Caco-2 (cell line): ENCODE results near the gene CPZ. TPM values are rescaled to one million over a fixed set of nuclear protein-coding genes. Genes with fewer than 3 reads are reported as not detected.

Experiments
- BruUV-seq: library from RNA; stranded (reverse); fragments of 400-500 nt; replicated peaks from 2 replicates; lab custom pipeline; 2021; lab: Mats Ljungman, UMichigan
- CTCF ChIA-PET: fragments of 300-600 bp; sonication (Branson Sonifier 250); formaldehyde crosslinking; loops from one replicate; lab custom pipeline; 2022; ENCODE audit warnings: antibody characterized with exemption; lab: Charles Lee
- POLR2A ChIA-PET: fragments of 300-600 bp; sonication (Branson Sonifier 250); formaldehyde crosslinking; loops from one replicate; lab custom pipeline; 2022; ENCODE audit warnings: antibody characterized with exemption; lab: Charles Lee
- DNase-seq, 2 experiments: peaks; one replicate each; pipeline versions ENCODE4 v3.0.0 to v3.0.0-alpha.2; 2020 to 2022
- H3K27me3 ChIP-seq: replicated peaks from 2 replicates; pipeline ENCODE4 v1.6.0; 2011; ENCODE audit warnings: low read length; ENCODE audit not compliant: control insufficient read depth, insufficient read depth
- H3K36me3 ChIP-seq: 2 replicates; pipeline ENCODE4 v1.5.1; 2011; ENCODE audit warnings: low read length; ENCODE audit not compliant: control insufficient read depth, insufficient read depth
- H3K4me1 ChIP-seq: fragments of 250-450 bp; sonication (Bioruptor Pico); 2 replicates; pipeline ENCODE4 v1.5.1; 2020; ENCODE audit warnings: mild to moderate bottlenecking
- H3K4me3 ChIP-seq: 2 replicates; pipeline ENCODE4 v1.5.1; 2011; ENCODE audit warnings: low read depth, mild to moderate bottlenecking, control low read depth, low read length
- H3K9me3 ChIP-seq: fragments of 250-450 bp; sonication (Bioruptor Pico); 2 replicates; pipeline ENCODE4 v1.5.1; 2020; ENCODE audit warnings: mild to moderate bottlenecking, moderate library complexity
- H3K27ac Mint-ChIP-seq: one replicate; pipeline ENCODE4 v1.8.0; 2022; ENCODE audit warnings: mixed read lengths; ENCODE audit not compliant: unreplicated experiment
- H3K27me3 Mint-ChIP-seq: one replicate; pipeline ENCODE4 v1.8.0; 2022; ENCODE audit warnings: mixed read lengths; ENCODE audit not compliant: insufficient read depth, unreplicated experiment
- H3K36me3 Mint-ChIP-seq: one replicate; pipeline ENCODE4 v1.8.0; 2022; ENCODE audit warnings: mild to moderate bottlenecking, mixed read lengths; ENCODE audit not compliant: insufficient read depth, unreplicated experiment
- H3K4me1 Mint-ChIP-seq: one replicate; pipeline ENCODE4 v1.8.0; 2022; ENCODE audit warnings: low read depth, mixed read lengths; ENCODE audit not compliant: unreplicated experiment
- H3K4me3 Mint-ChIP-seq: one replicate; pipeline ENCODE4 v1.8.0; 2022; ENCODE audit warnings: mild to moderate bottlenecking, moderate library complexity, mixed read lengths; ENCODE audit not compliant: unreplicated experiment
- H3K9me3 Mint-ChIP-seq: one replicate; pipeline ENCODE4 v1.8.0; 2022; ENCODE audit warnings: mixed read lengths; ENCODE audit not compliant: unreplicated experiment
- intact Hi-C: fragments of 100-400 bp; cut with micrococcal nuclease; formaldehyde crosslinking; loops from one replicate; pipeline ENCODE4 v1.10.0; 2022; ENCODE audit not compliant: unreplicated experiment
- total RNA-seq: library from RNA; stranded (reverse); gene quantifications from 2 replicates; pipeline ENCODE4 v1.2.3, GENCODE V29; 2022
- TF ChIP-seq, protein P1 (sequence below), 2 experiments: fragments of 200-600 bp in 1 of 2; IDR thresholded peaks; 1 replicate in 1 of 2; 2 replicates in 1 of 2; pipeline versions ENCODE4 v1.5.1 to v1.8.0; 2011 to 2022; ENCODE audit warnings: antibody characterized with exemption in 1 of 2, control low read depth in 1 of 2, inconsistent platforms in 1 of 2, low read depth in 1 of 2, low read length in 1 of 2, mild to moderate bottlenecking in 1 of 2, moderate library complexity in 1 of 2; ENCODE audit not compliant: insufficient read depth in 1 of 2, severe bottlenecking in 1 of 2, unreplicated experiment in 1 of 2

CPZ gene
- total RNA-seq, 1 experiment from 2014 or later = 7.7 TPM

DNA sequence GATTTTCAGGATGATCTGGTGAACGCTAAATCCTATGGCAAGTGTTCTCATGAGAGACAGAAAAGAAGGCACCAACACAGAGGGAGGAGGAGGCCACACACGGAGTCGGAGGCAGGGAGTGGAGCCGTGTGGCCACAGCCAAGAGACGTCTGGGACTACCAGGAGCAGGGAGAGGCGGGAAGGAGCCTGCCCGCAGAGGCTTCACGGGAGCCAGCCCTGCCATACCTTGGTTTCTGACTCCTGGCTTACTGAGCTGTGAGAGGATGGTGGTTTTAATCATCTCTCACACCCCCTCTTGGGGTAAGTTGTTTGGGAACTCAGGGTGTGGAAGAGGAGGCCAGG lies 45.8 kb upstream of the CPZ start:
- H3K9me3 ChIP-seq = no peaks in the 10 kb centered on the region
- H3K4me3 Mint-ChIP-seq = no peak overlapping the region
- no peaks in the 10 kb centered on the region for H3K27me3 Mint-ChIP-seq
- H3K4me1 Mint-ChIP-seq = peaks cover 15% of the 10 kb centered on the region
- no peak for DNase-seq
- H3K9me3 Mint-ChIP-seq = no peaks in the 10 kb centered on the region
- H3K27me3 ChIP-seq = no peaks in the 10 kb centered on the region
- no TSS peak for BruUV-seq
- peaks cover 24% of the 10 kb centered on the region for H3K4me1 ChIP-seq
- H3K36me3 Mint-ChIP-seq = no peaks in the 10 kb centered on the region
- H3K4me3 ChIP-seq = no peak overlapping the region
- H3K27ac Mint-ChIP-seq = no peak overlapping the region
- CTCF ChIA-PET = no interaction called here
- POLR2A ChIA-PET = no interaction called here
- intact Hi-C loops = loop anchor here (2.0 kb wide), 1 partner anchor 78 kb away; no protein-coding TSS in a partner anchor
- TF ChIP-seq, protein P1, sequence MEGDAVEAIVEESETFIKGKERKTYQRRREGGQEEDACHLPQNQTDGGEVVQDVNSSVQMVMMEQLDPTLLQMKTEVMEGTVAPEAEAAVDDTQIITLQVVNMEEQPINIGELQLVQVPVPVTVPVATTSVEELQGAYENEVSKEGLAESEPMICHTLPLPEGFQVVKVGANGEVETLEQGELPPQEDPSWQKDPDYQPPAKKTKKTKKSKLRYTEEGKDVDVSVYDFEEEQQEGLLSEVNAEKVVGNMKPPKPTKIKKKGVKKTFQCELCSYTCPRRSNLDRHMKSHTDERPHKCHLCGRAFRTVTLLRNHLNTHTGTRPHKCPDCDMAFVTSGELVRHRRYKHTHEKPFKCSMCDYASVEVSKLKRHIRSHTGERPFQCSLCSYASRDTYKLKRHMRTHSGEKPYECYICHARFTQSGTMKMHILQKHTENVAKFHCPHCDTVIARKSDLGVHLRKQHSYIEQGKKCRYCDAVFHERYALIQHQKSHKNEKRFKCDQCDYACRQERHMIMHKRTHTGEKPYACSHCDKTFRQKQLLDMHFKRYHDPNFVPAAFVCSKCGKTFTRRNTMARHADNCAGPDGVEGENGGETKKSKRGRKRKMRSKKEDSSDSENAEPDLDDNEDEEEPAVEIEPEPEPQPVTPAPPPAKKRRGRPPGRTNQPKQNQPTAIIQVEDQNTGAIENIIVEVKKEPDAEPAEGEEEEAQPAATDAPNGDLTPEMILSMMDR (IDR thresholded peaks at IDR 0.05; ENCODE audit: insufficient read depth in 1 of 2, low read depth in 1 of 2, low read length in 1 of 2, severe bottlenecking in 1 of 2, unreplicated experiment in 1 of 2) = no peak
- no peaks in the 10 kb centered on the region for H3K36me3 ChIP-seq

DNA sequence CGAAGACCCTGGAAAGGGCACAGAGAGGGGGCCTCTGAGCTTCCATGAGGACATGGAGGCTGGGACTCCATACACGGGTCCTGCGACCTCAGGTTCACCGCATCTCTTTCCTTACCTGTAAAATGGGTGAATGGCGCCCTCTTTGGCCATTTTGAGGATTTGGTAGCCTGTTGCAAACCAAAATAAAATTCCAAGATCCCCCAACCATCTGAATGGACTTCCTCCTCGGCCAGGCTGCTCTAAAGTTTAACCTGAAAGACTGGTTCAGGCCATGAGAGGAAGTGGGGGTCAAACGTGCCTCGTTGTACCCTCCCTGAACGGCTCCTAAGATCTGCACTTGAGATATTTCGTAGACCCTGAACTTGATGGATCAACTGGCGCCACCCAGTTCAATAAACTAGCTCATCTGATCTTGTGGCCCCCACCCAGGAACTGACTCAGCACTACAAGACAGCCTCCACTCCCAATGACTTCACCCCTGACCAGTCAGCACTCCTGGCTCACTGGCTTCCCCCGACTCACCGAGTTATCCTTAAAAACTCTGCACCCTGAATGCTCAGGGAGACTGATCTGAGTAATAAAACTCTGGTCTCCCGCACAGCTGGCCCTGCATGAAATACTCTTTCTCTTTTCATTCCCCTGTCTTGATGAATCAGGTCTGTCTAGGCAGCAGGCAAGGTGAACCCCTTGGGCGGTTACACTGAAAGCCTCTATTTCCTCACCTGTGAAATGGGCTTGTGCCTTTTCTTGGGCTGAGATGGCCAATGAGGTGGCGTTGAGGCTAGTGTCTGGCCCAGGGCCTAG lies 45.3 kb upstream of the CPZ start:
- H3K9me3 Mint-ChIP-seq = no peaks in the 10 kb centered on the region
- no peak overlapping the region for H3K4me3 ChIP-seq
- no peaks in the 10 kb centered on the region for H3K27me3 Mint-ChIP-seq
- no peak overlapping the region for H3K4me3 Mint-ChIP-seq
- CTCF ChIA-PET = no interaction called here
- H3K27me3 ChIP-seq = no peaks in the 10 kb centered on the region
- H3K4me1 Mint-ChIP-seq = peaks cover 15% of the 10 kb centered on the region
- POLR2A ChIA-PET = no interaction called here
- no peaks in the 10 kb centered on the region for H3K36me3 Mint-ChIP-seq
- H3K9me3 ChIP-seq = no peaks in the 10 kb centered on the region
- H3K4me1 ChIP-seq = peaks cover 24% of the 10 kb centered on the region
- H3K36me3 ChIP-seq = no peaks in the 10 kb centered on the region
- no peak for DNase-seq
- BruUV-seq = no TSS peak
- intact Hi-C loops = loop anchor here (2.0 kb wide), 1 partner anchor 79 kb away; no protein-coding TSS in a partner anchor
- TF ChIP-seq, protein P1 (IDR thresholded peaks at IDR 0.05; ENCODE audit: insufficient read depth in 1 of 2, low read depth in 1 of 2, low read length in 1 of 2, severe bottlenecking in 1 of 2, unreplicated experiment in 1 of 2) = peak; percentile 17 to 23
- H3K27ac Mint-ChIP-seq = no peak overlapping the region

DNA sequence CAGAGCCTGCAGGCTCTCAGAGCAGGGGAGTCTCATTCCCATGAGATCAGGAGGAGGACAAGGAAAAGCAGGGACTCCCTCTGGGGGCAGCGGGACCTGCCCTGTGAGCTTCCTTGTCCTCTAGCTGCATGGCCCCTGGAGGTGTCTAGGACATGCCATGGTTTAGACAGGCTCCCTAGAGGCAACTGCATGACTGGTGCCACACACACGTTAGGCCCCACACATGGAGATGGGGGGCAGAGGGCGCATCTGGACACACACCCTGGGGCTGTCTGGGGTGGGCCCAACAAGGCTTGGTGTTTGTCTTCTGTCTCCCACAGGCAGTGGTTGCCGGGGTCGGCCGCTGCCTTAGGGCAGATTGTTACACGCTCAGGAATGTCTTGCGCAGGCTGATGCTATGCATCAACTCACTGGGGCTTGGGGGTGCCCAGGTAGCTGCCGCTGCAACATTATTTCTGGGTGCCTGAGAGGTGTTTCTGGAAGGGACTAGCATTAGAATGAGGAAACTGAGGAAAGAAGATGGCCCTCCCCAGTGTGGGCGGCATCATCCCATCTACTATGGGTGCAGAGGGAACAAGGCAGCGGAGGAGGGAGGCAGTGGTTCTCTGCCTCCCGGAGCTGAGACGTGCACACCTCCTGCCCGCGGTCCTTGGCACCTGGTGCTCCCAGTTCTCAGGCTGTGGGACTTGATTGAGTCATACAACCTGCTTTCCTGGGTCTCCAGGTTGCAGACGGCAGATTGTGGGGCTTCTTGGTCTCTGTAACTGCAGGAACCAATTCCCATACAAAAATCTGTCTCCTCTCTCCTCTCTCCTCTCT lies 44.4 kb upstream of the CPZ start:
- no peaks in the 10 kb centered on the region for H3K9me3 Mint-ChIP-seq
- Histone ChIP-seq H3K9me3 (no peaks in the 10 kb centered on the region), H3K36me3 (no peaks in the 10 kb centered on the region), H3K27me3 (no peaks in the 10 kb centered on the region), H3K4me1 (peaks cover 24% of the 10 kb centered on the region), H3K4me3 (no peak overlapping the region)
- no TSS peak for BruUV-seq
- no peaks in the 10 kb centered on the region for H3K36me3 Mint-ChIP-seq
- intact Hi-C loops = loop anchor here (2.0 kb wide), 1 partner anchor 79 kb away; no protein-coding TSS in a partner anchor
- peak; percentile 47 to 62 for DNase-seq
- CTCF ChIA-PET = no interaction called here
- POLR2A ChIA-PET = no interaction called here
- TF ChIP-seq, protein P1 (IDR thresholded peaks at IDR 0.05; ENCODE audit: insufficient read depth in 1 of 2, low read depth in 1 of 2, low read length in 1 of 2, severe bottlenecking in 1 of 2, unreplicated experiment in 1 of 2) = no peak
- H3K4me1 Mint-ChIP-seq = peaks cover 15% of the 10 kb centered on the region
- no peaks in the 10 kb centered on the region for H3K27me3 Mint-ChIP-seq
- H3K27ac Mint-ChIP-seq = no peak overlapping the region
- H3K4me3 Mint-ChIP-seq = no peak overlapping the region
